MCF 10A (cell line): ENCODE measurements around the gene CIDEB. TPM values are rescaled to one million over a fixed set of nuclear protein-coding genes. Genes with fewer than 3 reads are reported as not detected.

Source experiments
- BruUV-seq: library from RNA; stranded (reverse); fragments of 400-500 nt; replicated peaks from 2 replicates; lab custom pipeline; 2021; lab: Mats Ljungman, UMichigan
- CTCF ChIA-PET: fragments of 300-600 bp; sonication (Branson Sonifier 250); formaldehyde crosslinking; extraction: SDS; loops from one replicate; lab custom pipeline; 2021; ENCODE audit warnings: antibody characterized with exemption, inconsistent platforms; lab: Yijun Ruan, JAX
- POLR2A ChIA-PET: fragments of 300-600, 350-650 bp; sonication (Branson Sonifier 250); formaldehyde crosslinking; extraction: SDS; loops from one replicate; lab custom pipeline; 2020; ENCODE audit warnings: antibody characterized with exemption, inconsistent platforms; lab: Yijun Ruan, JAX
- DNase-seq: peaks from one replicate; pipeline ENCODE4 v3.0.0-alpha.2; 2018; ENCODE audit not compliant: unreplicated experiment
- H3K27ac Mint-ChIP-seq: one replicate; pipeline ENCODE4 v1.8.0; 2022; ENCODE audit warnings: mild to moderate bottlenecking, low read depth, mixed read lengths; ENCODE audit not compliant: unreplicated experiment
- H3K27me3 Mint-ChIP-seq: one replicate; pipeline ENCODE4 v1.8.0; 2022; ENCODE audit warnings: mixed read lengths; ENCODE audit not compliant: insufficient read depth, unreplicated experiment
- H3K36me3 Mint-ChIP-seq: one replicate; pipeline ENCODE4 v1.8.0; 2022; ENCODE audit warnings: mild to moderate bottlenecking, moderate library complexity, mixed read lengths; ENCODE audit not compliant: insufficient read depth, unreplicated experiment
- H3K4me1 Mint-ChIP-seq: one replicate; pipeline ENCODE4 v1.8.0; 2022; ENCODE audit warnings: mixed read lengths; ENCODE audit not compliant: insufficient read depth, unreplicated experiment
- H3K4me3 Mint-ChIP-seq: one replicate; pipeline ENCODE4 v1.8.0; 2022; ENCODE audit warnings: mild to moderate bottlenecking, moderate library complexity, mixed read lengths; ENCODE audit not compliant: unreplicated experiment
- H3K9me3 Mint-ChIP-seq: one replicate; pipeline ENCODE4 v1.8.0; 2022; ENCODE audit warnings: mixed read lengths; ENCODE audit not compliant: unreplicated experiment
- CTCF ChIP-seq: fragments of 200-600 bp; IDR thresholded peaks from one replicate; pipeline ENCODE4 v1.8.0; 2022; ENCODE audit warnings: antibody characterized with exemption, mild to moderate bottlenecking; ENCODE audit not compliant: unreplicated experiment
- intact Hi-C: fragments of 100-400 bp; cut with micrococcal nuclease; formaldehyde crosslinking; loops from 2 replicates; pipeline ENCODE4 v1.14.1; 2022
- total RNA-seq: library from RNA; stranded (reverse); gene quantifications from 2 replicates; pipeline ENCODE4 v1.2.3, GENCODE V29; 2022

Gene CIDEB
- total RNA-seq, 1 experiment from 2014 or later: 1.3 TPM

GRCh38 chr14:24292118-24292807 is 15.5 kb downstream of the CIDEB start:
- TF ChIP-seq CTCF: no peak
- ChIA-PET POLR2A (interaction anchor here (1.2 to 4.5 kb wide), 5 partner anchors 10 to 50 kb away, joined by 5 to 33 read pairs (median 13); partner anchors contain the start of genes RABGGTA and TINF2), CTCF (interaction anchor here (0.6 to 5.5 kb wide), 11 partner anchors 11 to 971 kb away, joined by 3 to 39 read pairs (median 4); partner anchors contain the start of genes CIDEB, LTB4R2, PABPN1 and TINF2)
- Mint-ChIP-seq H3K36me3 (peaks cover 66% of the 10 kb centered on the region), H3K27ac (no peak overlapping the region), H3K4me1 (peaks cover 19% of the 10 kb centered on the region), H3K27me3 (no peaks in the 10 kb centered on the region), H3K9me3 (no peaks in the 10 kb centered on the region), H3K4me3 (peak overlapping the region; percentile 30)
- intact Hi-C loops: no loop called here
- DNase-seq: no peak
- BruUV-seq: no TSS peak

GRCh38 chr14:24291446-24292117 is 16.2 kb downstream of the CIDEB start:
- Mint-ChIP-seq H3K4me3 (no peak overlapping the region), H3K27me3 (no peaks in the 10 kb centered on the region), H3K36me3 (peaks cover 60% of the 10 kb centered on the region), H3K27ac (no peak overlapping the region), H3K4me1 (peaks cover 12% of the 10 kb centered on the region), H3K9me3 (no peaks in the 10 kb centered on the region)
- no peak for TF ChIP-seq CTCF
- ChIA-PET CTCF (interaction anchor here (0.6 to 5.5 kb wide), 14 partner anchors 10 to 970 kb away, joined by 3 to 39 read pairs (median 4); partner anchors contain the start of genes CIDEB, LTB4R2, PABPN1 and TINF2), POLR2A (interaction anchor here (1.1 to 4.5 kb wide), 4 partner anchors 9 to 57 kb away, joined by 5 to 33 read pairs (median 16); partner anchors contain the start of genes RABGGTA and TINF2)
- no peak for DNase-seq
- BruUV-seq: no TSS peak
- intact Hi-C loops: no loop called here

GRCh38 chr14:24290746-24291145 is 17.0 kb downstream of the CIDEB start:
- H3K4me1 Mint-ChIP-seq: peaks cover 13% of the 10 kb centered on the region
- no peak for DNase-seq
- H3K27me3 Mint-ChIP-seq: no peaks in the 10 kb centered on the region
- no TSS peak for BruUV-seq
- no peak for TF ChIP-seq CTCF
- H3K9me3 Mint-ChIP-seq: no peaks in the 10 kb centered on the region
- CTCF ChIA-PET: interaction anchor here (0.7 to 5.5 kb wide), 10 partner anchors 7 to 194 kb away, joined by 3 to 39 read pairs (median 7); partner anchors contain the start of genes CIDEB, LTB4R2 and TINF2
- POLR2A ChIA-PET: interaction anchor here (0.9 to 4.5 kb wide), 7 partner anchors 9 to 56 kb away, joined by 3 to 33 read pairs (median 5); partner anchors contain the start of genes LTB4R2 and TINF2
- intact Hi-C loops: no loop called here
- H3K27ac Mint-ChIP-seq: peak overlapping the region; percentile 73
- no peak overlapping the region for H3K4me3 Mint-ChIP-seq
- H3K36me3 Mint-ChIP-seq: peaks cover 52% of the 10 kb centered on the region
